ENCODE results near the gene ZBBX. TPM values are rescaled to one million over a fixed set of nuclear protein-coding genes. Genes with fewer than 3 reads are reported as not detected.

The ZBBX gene
- total and polyA plus RNA-seq, 9 of the 15 experiments (the other 6 are each of a cell fraction or from before 2014, with no cell fraction given): not detected

DNA sequence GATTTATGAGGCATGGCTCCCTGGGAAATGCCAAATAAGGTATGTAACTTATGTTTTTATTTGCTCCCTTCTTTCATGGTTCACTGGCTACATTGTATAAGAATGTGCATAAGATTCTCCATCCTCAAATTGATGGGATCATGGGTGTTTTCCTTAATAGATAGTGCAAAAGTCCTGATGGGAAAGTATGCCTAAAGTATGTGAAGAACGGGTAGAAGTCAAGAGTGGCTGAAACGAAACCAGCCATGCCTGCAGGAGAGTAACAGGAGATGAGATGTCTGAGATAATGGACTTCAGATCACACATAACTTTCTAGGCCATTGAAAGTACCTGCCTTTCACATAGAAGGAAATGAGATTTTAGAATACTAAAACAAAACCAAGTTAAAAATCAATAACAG, 56.5 kb downstream of the ZBBX start (continued):
- TF ChIP-seq MEIS2 (IDR thresholded peaks at IDR 0.05; ENCODE audit: partially characterized antibody): no peak
- no peak for TF ChIP-seq MYC (IDR thresholded peaks at IDR 0.05; ENCODE audit: low read depth, low read length)
- no peak for TF ChIP-seq MYC (CRISPR knock-in tag; IDR thresholded peaks at IDR 0.05; ENCODE audit: borderline replicate concordance, low read depth)
- TF ChIP-seq NELFE (IDR thresholded peaks at IDR 0.05; ENCODE audit: insufficient read depth, insufficient read length): no peak
- TF ChIP-seq CCNT2 (IDR thresholded peaks at IDR 0.05; ENCODE audit: borderline replicate concordance, extremely low read depth, insufficient read length, low read depth, low read length): no peak
- no peak for TF ChIP-seq POLR3A (IDR thresholded peaks at IDR 0.05; ENCODE audit: borderline replicate concordance, extremely low read depth, insufficient read depth, insufficient read length)
- TF ChIP-seq, protein P1, sequence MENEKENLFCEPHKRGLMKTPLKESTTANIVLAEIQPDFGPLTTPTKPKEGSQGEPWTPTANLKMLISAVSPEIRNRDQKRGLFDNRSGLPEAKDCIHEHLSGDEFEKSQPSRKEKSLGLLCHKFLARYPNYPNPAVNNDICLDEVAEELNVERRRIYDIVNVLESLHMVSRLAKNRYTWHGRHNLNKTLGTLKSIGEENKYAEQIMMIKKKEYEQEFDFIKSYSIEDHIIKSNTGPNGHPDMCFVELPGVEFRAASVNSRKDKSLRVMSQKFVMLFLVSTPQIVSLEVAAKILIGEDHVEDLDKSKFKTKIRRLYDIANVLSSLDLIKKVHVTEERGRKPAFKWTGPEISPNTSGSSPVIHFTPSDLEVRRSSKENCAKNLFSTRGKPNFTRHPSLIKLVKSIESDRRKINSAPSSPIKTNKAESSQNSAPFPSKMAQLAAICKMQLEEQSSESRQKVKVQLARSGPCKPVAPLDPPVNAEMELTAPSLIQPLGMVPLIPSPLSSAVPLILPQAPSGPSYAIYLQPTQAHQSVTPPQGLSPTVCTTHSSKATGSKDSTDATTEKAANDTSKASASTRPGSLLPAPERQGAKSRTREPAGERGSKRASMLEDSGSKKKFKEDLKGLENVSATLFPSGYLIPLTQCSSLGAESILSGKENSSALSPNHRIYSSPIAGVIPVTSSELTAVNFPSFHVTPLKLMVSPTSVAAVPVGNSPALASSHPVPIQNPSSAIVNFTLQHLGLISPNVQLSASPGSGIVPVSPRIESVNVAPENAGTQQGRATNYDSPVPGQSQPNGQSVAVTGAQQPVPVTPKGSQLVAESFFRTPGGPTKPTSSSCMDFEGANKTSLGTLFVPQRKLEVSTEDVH (IDR thresholded peaks at IDR 0.05; ENCODE audit: low read depth, partially characterized antibody): no peak

DNA sequence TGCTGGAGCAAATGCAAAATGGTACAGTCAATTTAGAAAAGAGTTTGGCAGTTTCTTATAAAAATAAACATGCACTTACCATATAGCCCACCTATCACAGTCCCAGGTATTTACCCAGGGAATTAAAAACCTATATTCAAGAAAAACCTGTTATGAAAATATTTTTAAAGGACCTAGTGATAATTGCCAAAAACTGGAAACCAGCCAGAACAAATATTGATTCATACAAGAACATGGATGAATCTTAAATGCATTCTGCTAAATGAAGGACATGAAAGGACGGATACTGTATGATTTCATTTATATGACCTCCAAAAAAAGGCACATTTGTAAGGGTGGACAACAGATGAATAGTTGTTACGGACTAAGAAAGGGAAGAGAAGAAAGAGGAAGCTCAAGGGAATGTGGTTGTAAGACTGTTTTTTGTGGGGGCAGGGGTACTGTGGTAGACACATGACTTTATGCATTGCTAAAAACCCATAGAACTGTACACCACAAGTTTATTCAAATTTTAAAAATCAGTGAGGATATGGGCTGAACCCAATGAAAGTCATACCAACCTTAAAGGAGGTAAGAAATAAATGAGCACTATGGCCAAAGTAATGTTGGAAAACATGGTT, 61.0 kb downstream of the ZBBX start:
- CTCF ChIA-PET (ENCODE audit: low intra/inter-chr PET ratio): no interaction called here
- TF ChIP-seq SMARCC2 (IDR thresholded peaks at IDR 0.05; ENCODE audit: low read depth): no peak
- no peak for TF ChIP-seq ELF4 (CRISPR knock-in tag; IDR thresholded peaks at IDR 0.05)
- no peak for TF ChIP-seq POLR2G (IDR thresholded peaks at IDR 0.05; ENCODE audit: low read depth, low read length)
- TF ChIP-seq, protein P2, sequence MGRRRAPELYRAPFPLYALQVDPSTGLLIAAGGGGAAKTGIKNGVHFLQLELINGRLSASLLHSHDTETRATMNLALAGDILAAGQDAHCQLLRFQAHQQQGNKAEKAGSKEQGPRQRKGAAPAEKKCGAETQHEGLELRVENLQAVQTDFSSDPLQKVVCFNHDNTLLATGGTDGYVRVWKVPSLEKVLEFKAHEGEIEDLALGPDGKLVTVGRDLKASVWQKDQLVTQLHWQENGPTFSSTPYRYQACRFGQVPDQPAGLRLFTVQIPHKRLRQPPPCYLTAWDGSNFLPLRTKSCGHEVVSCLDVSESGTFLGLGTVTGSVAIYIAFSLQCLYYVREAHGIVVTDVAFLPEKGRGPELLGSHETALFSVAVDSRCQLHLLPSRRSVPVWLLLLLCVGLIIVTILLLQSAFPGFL (CRISPR knock-in tag; IDR thresholded peaks at IDR 0.05): no peak
- no peak for TF ChIP-seq NR4A1 (CRISPR knock-in tag; IDR thresholded peaks at IDR 0.05)
- TF ChIP-seq NR4A1 (tag; IDR thresholded peaks at IDR 0.05): no peak
- no peak for TF ChIP-seq RBM25 (IDR thresholded peaks at IDR 0.05; ENCODE audit: low read depth, low read length, severe bottlenecking)
- TF ChIP-seq GABPB2 (CRISPR knock-in tag; conservative IDR thresholded peaks at IDR 0.05): no peak
- TF ChIP-seq, protein P3, sequence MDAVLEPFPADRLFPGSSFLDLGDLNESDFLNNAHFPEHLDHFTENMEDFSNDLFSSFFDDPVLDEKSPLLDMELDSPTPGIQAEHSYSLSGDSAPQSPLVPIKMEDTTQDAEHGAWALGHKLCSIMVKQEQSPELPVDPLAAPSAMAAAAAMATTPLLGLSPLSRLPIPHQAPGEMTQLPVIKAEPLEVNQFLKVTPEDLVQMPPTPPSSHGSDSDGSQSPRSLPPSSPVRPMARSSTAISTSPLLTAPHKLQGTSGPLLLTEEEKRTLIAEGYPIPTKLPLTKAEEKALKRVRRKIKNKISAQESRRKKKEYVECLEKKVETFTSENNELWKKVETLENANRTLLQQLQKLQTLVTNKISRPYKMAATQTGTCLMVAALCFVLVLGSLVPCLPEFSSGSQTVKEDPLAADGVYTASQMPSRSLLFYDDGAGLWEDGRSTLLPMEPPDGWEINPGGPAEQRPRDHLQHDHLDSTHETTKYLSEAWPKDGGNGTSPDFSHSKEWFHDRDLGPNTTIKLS (IDR thresholded peaks at IDR 0.05; ENCODE audit: borderline replicate concordance, low read depth): no peak

More for the DNA sequence above, 61.0 kb downstream of the ZBBX start:
- H3K27ac ChIP-seq (ENCODE audit: extremely low read depth, low read depth, low read length): no peak overlapping the region
- POLR2A ChIA-PET: no interaction called here
- no peaks in the 10 kb centered on the region for H3K9me3 ChIP-seq (replicated peaks; ENCODE audit: control insufficient read depth, insufficient read depth, low read depth, low read length)
- in situ Hi-C loops (cut with MboI): no loop called here
- no peak overlapping the region for H3K4me2 ChIP-seq (ENCODE audit: insufficient read depth, low read length)
- DNase-seq (ENCODE audit: extremely low read depth in 1 of 4, low spot score in 3 of 4) (no peak), FAIRE-seq (no peak), ATAC-seq (no peak)
- no peaks in the 10 kb centered on the region for H3K27me3 ChIP-seq (ENCODE audit: control insufficient read depth in 2 of 2, insufficient read depth in 2 of 2, low read length in 2 of 2)
- H4K20me1 ChIP-seq (replicated peaks; ENCODE audit: control insufficient read depth, insufficient read depth, low read length): no peaks in the 10 kb centered on the region
- H2AFZ ChIP-seq (ENCODE audit: low read depth, low read length): no peak overlapping the region
- H3K36me3 ChIP-seq (ENCODE audit: control insufficient read depth, insufficient read depth, low read length): no peaks in the 10 kb centered on the region
- intact Hi-C loops (cut with micrococcal nuclease): no loop called here
- no peaks in the 10 kb centered on the region for H3K4me1 ChIP-seq (replicated peaks in 1 of 2; ENCODE audit: control insufficient read depth in 2 of 2, insufficient read depth in 2 of 2, low read length in 2 of 2)
- H3K9me1 ChIP-seq (ENCODE audit: control insufficient read depth, insufficient read depth, low read length): no peaks in the 10 kb centered on the region
- WGBS (ENCODE audit: insufficient coverage, low coverage, missing lambda C conversion rate): 0% methylated on average over 2 of the region's 2 CpGs
- BruUV-seq (replicated peaks): no TSS peak
- H3K4me3 ChIP-seq: no peak overlapping the region
- H3K9ac ChIP-seq (ENCODE audit: insufficient read depth in 1 of 2, low read depth in 2 of 2, low read length in 2 of 2): no peak overlapping the region
- no peaks in the 10 kb centered on the region for H3K79me2 ChIP-seq (ENCODE audit: control insufficient read depth, insufficient read depth, low read length)
